ENCODE measurements around the gene FBLIM1. TPM values are rescaled to one million over a fixed set of nuclear protein-coding genes. Genes with fewer than 3 reads are reported as not detected.

Gene FBLIM1
- total RNA-seq, 2 experiments from 2014 or later, result 0.50 TPM; not detected in 1

- Mint-ChIP-seq H3K27me3 (no peaks in the 10 kb centered on the region), H3K27ac (no peak overlapping the region), H3K4me3 (no peak overlapping the region), H3K36me3 (ENCODE audit: low read depth) (peaks cover 18% of the 10 kb centered on the region), H3K9me3 (no peaks in the 10 kb centered on the region), H3K4me1 (ENCODE audit: low read depth) (peaks cover 6% of the 10 kb centered on the region)
- POLR2A ChIA-PET, result no interaction called here
- intact Hi-C loops (cut with DNase I, micrococcal nuclease), result no loop called here
- TF ChIP-seq CTCF (IDR thresholded peaks at IDR 0.05), result no peak
- no peaks in the 10 kb centered on the region for H3K9me3 ChIP-seq (ENCODE audit: control insufficient read depth in 1 of 2, insufficient read depth in 1 of 2, low read length in 2 of 2)
- H3K27ac ChIP-seq (ENCODE audit: low read depth in 1 of 2, low read length in 2 of 2), result no peak overlapping the region
- H3K4me1 ChIP-seq (ENCODE audit: insufficient read depth, low read length), result peaks cover 6% of the 10 kb centered on the region
- ATAC-seq (ENCODE audit: poor library complexity) (no peak), DNase-seq (no peak)
- H3K27me3 ChIP-seq (ENCODE audit: control insufficient read depth in 1 of 2, insufficient read depth in 2 of 2, low read length in 2 of 2), result no peaks in the 10 kb centered on the region
- H3K4me3 ChIP-seq (ENCODE audit: low read length), result no peak overlapping the region
- peaks cover 17% of the 10 kb centered on the region for H3K36me3 ChIP-seq (ENCODE audit: insufficient read depth, low read length)
- CTCF ChIA-PET, result no interaction called here
These were observed 21.7 kb upstream of the FBLIM1 start for GRCh38 chr1:15736892-15737261.

- no peaks in the 10 kb centered on the region for H3K27me3 ChIP-seq (ENCODE audit: control insufficient read depth in 1 of 2, insufficient read depth in 2 of 2, low read length in 2 of 2)
- ChIA-PET CTCF (no interaction called here), POLR2A (no interaction called here)
- no peak overlapping the region for H3K27ac ChIP-seq (ENCODE audit: low read depth in 1 of 2, low read length in 2 of 2)
- Mint-ChIP-seq H3K36me3 (ENCODE audit: low read depth) (peaks cover 12% of the 10 kb centered on the region), H3K9me3 (no peaks in the 10 kb centered on the region), H3K4me3 (no peak overlapping the region), H3K27ac (no peak overlapping the region), H3K4me1 (ENCODE audit: low read depth) (peaks cover 6% of the 10 kb centered on the region), H3K27me3 (no peaks in the 10 kb centered on the region)
- ATAC-seq (ENCODE audit: poor library complexity), result no peak
- H3K9me3 ChIP-seq (ENCODE audit: control insufficient read depth in 1 of 2, insufficient read depth in 1 of 2, low read length in 2 of 2), result no peaks in the 10 kb centered on the region
- no peak overlapping the region for H3K4me3 ChIP-seq (ENCODE audit: low read length)
- DNase-seq, result no peak
- H3K36me3 ChIP-seq (ENCODE audit: insufficient read depth, low read length), result peaks cover 10% of the 10 kb centered on the region
- TF ChIP-seq CTCF (IDR thresholded peaks at IDR 0.05), result no peak
- intact Hi-C loops (cut with DNase I, micrococcal nuclease), result no loop called here
- peaks cover 6% of the 10 kb centered on the region for H3K4me1 ChIP-seq (ENCODE audit: insufficient read depth, low read length)
These were observed 21.0 kb upstream of the FBLIM1 start for GRCh38 chr1:15737324-15738319.

GRCh38 chr1:15738416-15739113 lies 20.0 kb upstream of the FBLIM1 start:
- Histone ChIP-seq H3K9me3 (ENCODE audit: control insufficient read depth in 1 of 2, insufficient read depth in 1 of 2, low read length in 2 of 2) (no peaks in the 10 kb centered on the region), H3K4me1 (ENCODE audit: insufficient read depth, low read length) (peaks cover 6% of the 10 kb centered on the region), H3K36me3 (ENCODE audit: insufficient read depth, low read length) (peaks cover 3% of the 10 kb centered on the region), H3K4me3 (ENCODE audit: low read length) (no peak overlapping the region), H3K27me3 (ENCODE audit: control insufficient read depth in 1 of 2, insufficient read depth in 2 of 2, low read length in 2 of 2) (no peaks in the 10 kb centered on the region), H3K27ac (ENCODE audit: low read depth in 1 of 2, low read length in 2 of 2) (no peak overlapping the region)
- DNase-seq (no peak), ATAC-seq (ENCODE audit: poor library complexity) (no peak)
- TF ChIP-seq CTCF (IDR thresholded peaks at IDR 0.05), result no peak
- Mint-ChIP-seq H3K9me3 (no peaks in the 10 kb centered on the region), H3K4me3 (no peak overlapping the region), H3K27ac (peak overlapping the region; percentile 42), H3K27me3 (no peaks in the 10 kb centered on the region), H3K4me1 (ENCODE audit: low read depth) (peaks cover 6% of the 10 kb centered on the region), H3K36me3 (ENCODE audit: low read depth) (peaks cover 3% of the 10 kb centered on the region)
- ChIA-PET POLR2A (no interaction called here), CTCF (no interaction called here)
- intact Hi-C loops (cut with DNase I, micrococcal nuclease), result no loop called here

Data from CD4-positive, alpha-beta T cell (primary cell).